H1 (cell line): ENCODE data around the gene PDXDC1. TPM values are rescaled to one million over a fixed set of nuclear protein-coding genes. Genes with fewer than 3 reads are reported as not detected.
A peak's percentile ranks its signal among the peaks of the same experiment; 100 is the strongest.
"Not testable (repeated sequence)": the region's sequence is repeated elsewhere in the genome, so short reads cannot be mapped to it uniquely, and the experiment has no call there.

ENCODE experiments used
- CTCF ChIA-PET: fragments of 300-600 bp; sonication (Branson Sonifier 250); formaldehyde crosslinking; loops from one replicate; lab custom pipeline; 2021; ENCODE audit not compliant: partially characterized antibody; lab: Charles Lee
- POLR2A ChIA-PET: fragments of 300-600 bp; sonication (Branson Sonifier 250); formaldehyde crosslinking; loops from one replicate; lab custom pipeline; 2021; ENCODE audit warnings: inconsistent platforms; ENCODE audit not compliant: partially characterized antibody; lab: Charles Lee
- DNase-seq, 2 experiments: peaks; one replicate each; pipeline versions ENCODE4 v3.0.0 to v3.0.0-alpha.2; 2010 to 2022; ENCODE audit warnings: low spot score in 2 of 2, low read depth in 1 of 2, mixed read lengths in 1 of 2
- FAIRE-seq: peaks from 2 replicates; lab custom pipeline; 2011; peaks lifted over from hg19 to GRCh38; lab: Jason Lieb, UNC
- H2AFZ ChIP-seq: 2 replicates; pipeline ENCODE4 v1.8.1; 2012; ENCODE audit warnings: low read length, inconsistent platforms
- H2AK5ac ChIP-seq: 2 replicates; pipeline ENCODE4 v1.6.1; 2013; ENCODE audit warnings: low read depth, low read length
- H2BK120ac ChIP-seq: replicated peaks from 2 replicates; pipeline ENCODE3; 2013; ENCODE audit warnings: low read depth, low read length, inconsistent platforms
- H2BK12ac ChIP-seq: 2 replicates; pipeline ENCODE4 v1.6.1; 2013; ENCODE audit warnings: low read depth, low read length
- H2BK15ac ChIP-seq: 2 replicates; pipeline ENCODE4 v1.6.1; 2013; ENCODE audit warnings: low read length
- H2BK20ac ChIP-seq: 2 replicates; pipeline ENCODE4 v1.6.1; 2013; ENCODE audit warnings: low read length
- H2BK5ac ChIP-seq: 2 replicates; pipeline ENCODE4 v1.6.1; 2013; ENCODE audit warnings: low read depth, low read length
- H3K14ac ChIP-seq: 2 replicates; pipeline ENCODE4 v1.6.1; 2013; ENCODE audit warnings: inconsistent platforms; ENCODE audit not compliant: insufficient read length
- H3K18ac ChIP-seq: 2 replicates; pipeline ENCODE4 v1.6.1; 2013; ENCODE audit warnings: low read length; ENCODE audit errors: extremely low read depth
- H3K23ac ChIP-seq: 2 replicates; pipeline ENCODE4 v1.6.1; 2013; ENCODE audit warnings: inconsistent platforms; ENCODE audit not compliant: insufficient read length
- H3K23me2 ChIP-seq: 2 replicates; pipeline ENCODE4 v1.6.1; 2013; ENCODE audit warnings: low read depth, low read length
- H3K27ac ChIP-seq: 2 replicates; pipeline ENCODE4 v1.6.1; 2011; ENCODE audit warnings: low read depth, low read length, inconsistent platforms
- H3K27me3 ChIP-seq, 4 experiments: replicated peaks in 1 of 4; 1 replicate in 1 of 4; 2 replicates in 3 of 4; pipeline versions ENCODE4 v1.6.1 to v1.8.1; 2011 to 2013; ENCODE audit warnings: low read length in 3 of 4, mild to moderate bottlenecking in 3 of 4, inconsistent platforms in 2 of 4, mixed read lengths in 2 of 4, moderate library complexity in 1 of 4; ENCODE audit not compliant: control insufficient read depth in 3 of 4, insufficient read depth in 3 of 4; ENCODE audit errors: extremely low read depth in 1 of 4
- H3K36me3 ChIP-seq, 4 experiments: 2 replicates each; pipeline versions ENCODE4 v1.6.1 to v1.8.1; 2011 to 2013; ENCODE audit warnings: mild to moderate bottlenecking in 4 of 4, low read length in 3 of 4, moderate library complexity in 2 of 4, control low read depth in 1 of 4, inconsistent platforms in 1 of 4; ENCODE audit not compliant: insufficient read depth in 4 of 4, control insufficient read depth in 2 of 4
- H3K4ac ChIP-seq: replicated peaks from 2 replicates; pipeline ENCODE3; 2013; ENCODE audit warnings: low read length, low read depth, mixed read lengths, inconsistent platforms; ENCODE audit not compliant: insufficient read length
- H3K4me1 ChIP-seq, 4 experiments: replicated peaks in 1 of 4; 1 replicate in 1 of 4; 2 replicates in 3 of 4; pipeline versions ENCODE4 v1.6.1 to v1.8.1; 2011 to 2013; ENCODE audit warnings: low read length in 3 of 4, inconsistent platforms in 2 of 4, mixed read lengths in 1 of 4; ENCODE audit not compliant: insufficient read depth in 4 of 4, control insufficient read depth in 3 of 4
- H3K4me2 ChIP-seq, 2 experiments: 2 replicates each; pipeline versions ENCODE4 v1.6.1 to v1.8.1; 2011 to 2013; ENCODE audit warnings: low read depth in 2 of 2, low read length in 2 of 2, control low read depth in 1 of 2, inconsistent platforms in 1 of 2, mild to moderate bottlenecking in 1 of 2; ENCODE audit not compliant: insufficient read depth in 1 of 2
- H3K4me3 ChIP-seq, 4 experiments: fragments of 200-600, 300-600 bp in 1 of 4; sonication (generic), shearing (Covaris generic), sonication (Bioruptor Twin) in 1 of 4; 2 replicates each; pipeline versions ENCODE4 v1.5.1 to v1.8.1; 2011 to 2016; ENCODE audit warnings: low read length in 4 of 4, low read depth in 3 of 4, control low read depth in 2 of 4, inconsistent platforms in 2 of 4, mild to moderate bottlenecking in 2 of 4, mixed read lengths in 1 of 4, moderate library complexity in 1 of 4; ENCODE audit not compliant: insufficient read depth in 2 of 4; ENCODE audit errors: extremely low read depth in 1 of 4
- H3K56ac ChIP-seq: replicated peaks from 2 replicates; pipeline ENCODE3; 2013; ENCODE audit warnings: low read depth, mild to moderate bottlenecking, mixed read lengths, low read length, inconsistent platforms; ENCODE audit not compliant: insufficient read length
- H3K79me1 ChIP-seq: 2 replicates; pipeline ENCODE4 v1.6.1; 2013; ENCODE audit warnings: low read depth, low read length, control low read depth
- H3K79me2 ChIP-seq, 2 experiments: 2 replicates each; pipeline versions ENCODE4 v1.6.1 to v1.8.1; 2012 to 2013; ENCODE audit warnings: low read length in 2 of 2, mild to moderate bottlenecking in 2 of 2, inconsistent platforms in 1 of 2; ENCODE audit not compliant: insufficient read depth in 2 of 2, control insufficient read depth in 1 of 2
- H3K9ac ChIP-seq, 4 experiments: replicated peaks in 1 of 4; 1 replicate in 1 of 4; 2 replicates in 3 of 4; pipeline versions ENCODE4 v1.6.1 to v1.8.1; 2011 to 2013; ENCODE audit warnings: low read depth in 3 of 4, low read length in 3 of 4, control low read depth in 2 of 4, mild to moderate bottlenecking in 2 of 4, moderate library complexity in 2 of 4, inconsistent platforms in 1 of 4; ENCODE audit errors: extremely low read depth in 1 of 4
- H3K9me3 ChIP-seq, 2 experiments: 2 replicates each; pipeline versions ENCODE4 v1.6.1 to v1.8.1; 2012 to 2013; ENCODE audit warnings: mild to moderate bottlenecking in 2 of 2, moderate library complexity in 2 of 2, control low read depth in 1 of 2, inconsistent platforms in 1 of 2, low read depth in 1 of 2, low read length in 1 of 2, mixed read lengths in 1 of 2; ENCODE audit not compliant: insufficient read depth in 2 of 2
- H4K20me1 ChIP-seq, 2 experiments: replicated peaks in 1 of 2; 2 replicates each; pipeline versions ENCODE3 to v1.8.1; 2011 to 2013; ENCODE audit warnings: inconsistent platforms in 2 of 2, low read length in 2 of 2, mild to moderate bottlenecking in 1 of 2; ENCODE audit not compliant: insufficient read depth in 2 of 2, control insufficient read depth in 1 of 2
- H4K5ac ChIP-seq: 2 replicates; pipeline ENCODE4 v1.6.1; 2013; ENCODE audit warnings: low read length, low read depth, mixed read lengths, inconsistent platforms; ENCODE audit not compliant: insufficient read length
- H4K8ac ChIP-seq: 2 replicates; pipeline ENCODE4 v1.8.0; 2013; ENCODE audit warnings: mild to moderate bottlenecking, moderate library complexity, low read length, inconsistent platforms; ENCODE audit not compliant: insufficient read depth; ENCODE audit errors: extremely low read depth
- H4K91ac ChIP-seq: replicated peaks from 2 replicates; pipeline ENCODE3; 2013; ENCODE audit warnings: low read length, mixed read lengths, inconsistent platforms; ENCODE audit not compliant: insufficient read length
- WGBS, 2 experiments: shearing (Covaris generic) in 1 of 2; methylation state at CpG; one replicate each; pipeline versions ENCODE4 v1.1.6 to v1.1.7; 2013 to 2015; ENCODE audit warnings: low lambda C conversion rate in 2 of 2, mixed read lengths in 2 of 2, inconsistent platforms in 1 of 2, low coverage in 1 of 2, missing lambda C conversion rate in 1 of 2; ENCODE audit not compliant: insufficient replicate concordance in 2 of 2, insufficient coverage in 1 of 2, insufficient read length in 1 of 2; ENCODE audit errors: extremely low coverage in 1 of 2, missing lambda C conversion rate in 1 of 2; 5-methylcytosine and 5-hydroxymethylcytosine counted together
- polyA plus RNA-seq, 7 experiments: library from polyadenylated mRNA; depleted of rRNA in 3 of 7; stranded (reverse) in 5 of 7; unstranded in 2 of 7; fragments of >200 nt in 5 of 7; fragments of 200-250 nt in 2 of 7; gene quantifications; 1 replicate in 5 of 7; 2 replicates in 1 of 7; 4 replicates in 1 of 7; pipeline versions ENCODE4 v1.2.1 to v1.2.3, GENCODE V29; 2011 to 2013; ENCODE audit warnings: missing spikeins in 2 of 7, mixed read lengths in 2 of 7
- total RNA-seq: library from RNA; stranded (reverse); fragmentation: NEBNext Ultra II Directional; extraction: Animal tissue kit (Norgen Biotek cat#: 25700); gene quantifications from 2 replicates; pipeline ENCODE4 v1.2.1, GENCODE V29; 2021

The PDXDC1 gene
- total and polyA plus RNA-seq, 2 of the 8 experiments (the other 6 are each of a cell fraction or from before 2014, with no cell fraction given): 56.6 to 118 TPM

GRCh38 chr16:15143601-15144091 is 168.8 kb downstream of the PDXDC1 start:
- WGBS, 2 experiments: 66% methylated on average over 9 of the region's 26 CpGs; no CpG with 5 or more reads in 1 of the 2 experiments
- CTCF ChIA-PET, H4K91ac ChIP-seq, H3K23ac ChIP-seq, H4K20me1 ChIP-seq, H2BK12ac ChIP-seq, H4K5ac ChIP-seq, H3K79me1 ChIP-seq, POLR2A ChIA-PET, H3K4me3 ChIP-seq, H2BK15ac ChIP-seq, DNase-seq, H3K9me3 ChIP-seq, H3K23me2 ChIP-seq, H3K18ac ChIP-seq, H3K27me3 ChIP-seq, H2BK20ac ChIP-seq, H2AK5ac ChIP-seq, H3K4me2 ChIP-seq, FAIRE-seq, H3K56ac ChIP-seq, H3K36me3 ChIP-seq, H2BK120ac ChIP-seq, H3K9ac ChIP-seq, H3K4ac ChIP-seq, H2AFZ ChIP-seq, H3K14ac ChIP-seq: not testable (repeated sequence)
- H3K4me1 ChIP-seq: peaks cover 5 to 24% (median 14%) of the 10 kb centered on the region in 4 experiments
- H2BK5ac ChIP-seq: 0 out of 2 replicates have a peak overlapping the region, but pooled peaks have one; percentile 52
- H3K27ac ChIP-seq: peak overlapping the region; percentile 35; the same call in 1 of the 2 replicates
- H4K8ac ChIP-seq: peak overlapping the region; percentile 79; the same call in 1 of the 2 replicates
- H3K79me2 ChIP-seq: peaks cover 7 to 56% of the 10 kb centered on the region in 2 experiments; a peak in 3 of 4 replicates
